Transverse colon (tissue), 4 donors: ENCODE results near the gene HDAC9.

Experiments
- CTCF ChIP-seq, 5 experiments: fragments of 200-600 bp in 3 of 5; fragments of 450-650 bp in 2 of 5; sonication (generic) in 3 of 5; IDR thresholded peaks; 1 replicate in 2 of 5; 2 replicates in 3 of 5; pipeline ENCODE4 v1.5.1; 2016 to 2017; ENCODE audit warnings: antibody characterized with exemption in 5 of 5, inconsistent platforms in 3 of 5, mild to moderate bottlenecking in 2 of 5, moderate library complexity in 1 of 5
- EP300 ChIP-seq: sonication (generic); formaldehyde crosslinking; IDR thresholded peaks from one replicate; pipeline ENCODE4 v1.6.1; 2017; ENCODE audit warnings: antibody characterized with exemption, low read depth
- POLR2A ChIP-seq: fragments of 450-650 bp; IDR thresholded peaks from one replicate; pipeline ENCODE4 v1.6.1; 2016; ENCODE audit warnings: antibody characterized with exemption, mild to moderate bottlenecking, moderate library complexity
- POLR2AphosphoS5 ChIP-seq, 3 donors: sonication (generic); formaldehyde crosslinking; IDR thresholded peaks; one replicate each; pipeline ENCODE4 v1.6.1; 2016; ENCODE audit warnings: antibody characterized with exemption in 3 of 3

- no peak for TF ChIP-seq POLR2AphosphoS5 (IDR thresholded peaks at IDR 0.05)
- TF ChIP-seq CTCF (IDR thresholded peaks at IDR 0.05), result no peak
- no peak for TF ChIP-seq POLR2A
- no peak for TF ChIP-seq EP300
Observed at GRCh38 chr7:18455606-18456005, 39.9 kb upstream of the HDAC9 start.
